PC-9 (cell line): ENCODE data around the gene MINDY1. TPM values are rescaled to one million over a fixed set of nuclear protein-coding genes. Genes with fewer than 3 reads are reported as not detected.

Experiments used
- BruUV-seq: library from RNA; stranded (reverse); fragments of 400-500 nt; replicated peaks from 2 replicates; lab custom pipeline; 2021; lab: Mats Ljungman, UMichigan
- CTCF ChIA-PET: fragments of 300-600 bp; sonication (Branson Sonifier 250); formaldehyde crosslinking; loops from one replicate; lab custom pipeline; 2022; ENCODE audit warnings: antibody characterized with exemption; lab: Charles Lee
- POLR2A ChIA-PET: fragments of 300-600 bp; sonication (Branson Sonifier 250); formaldehyde crosslinking; loops from one replicate; lab custom pipeline; 2022; ENCODE audit warnings: antibody characterized with exemption; ENCODE audit not compliant: unreplicated experiment; lab: Charles Lee
- DNase-seq, 2 experiments: peaks; one replicate each; pipeline versions ENCODE4 v3.0.0 to v3.0.0-alpha.2; 2015 to 2022; ENCODE audit warnings: mixed read lengths in 1 of 2
- H2AFZ ChIP-seq: fragments of 200-600 bp; sonication (generic); 2 replicates; pipeline ENCODE4 v1.8.1; 2017; ENCODE audit warnings: antibody characterized with exemption
- H3F3A ChIP-seq: fragments of 200-600 bp; sonication (generic); 2 replicates; pipeline ENCODE4 v1.8.1; 2017; ENCODE audit warnings: antibody characterized with exemption, mild to moderate bottlenecking, low read depth; ENCODE audit not compliant: insufficient read depth
- H3K27ac ChIP-seq: fragments of 200-600 bp; sonication (generic); 2 replicates; pipeline ENCODE4 v1.6.1; 2016; ENCODE audit warnings: mixed run types
- H3K27me3 ChIP-seq: fragments of 200-600 bp; sonication (generic); 2 replicates; pipeline ENCODE4 v1.6.1; 2016; ENCODE audit warnings: low read depth, mixed run types; ENCODE audit not compliant: insufficient read depth
- H3K36me3 ChIP-seq: fragments of 200-600 bp; sonication (generic); 2 replicates; pipeline ENCODE4 v1.6.1; 2016; ENCODE audit warnings: low read depth, mixed run types
- H3K4me1 ChIP-seq: fragments of 200-600 bp; sonication (generic); replicated peaks from 2 replicates; pipeline ENCODE4 v1.6.1; 2016; ENCODE audit warnings: mixed run types; ENCODE audit not compliant: insufficient read depth
- H3K4me2 ChIP-seq: fragments of 200-600 bp; sonication (generic); 2 replicates; pipeline ENCODE4 v1.6.1; 2017; ENCODE audit warnings: mixed run types
- H3K4me3 ChIP-seq: fragments of 200-600 bp; sonication (generic); 2 replicates; pipeline ENCODE4 v1.6.1; 2016; ENCODE audit warnings: mixed run types
- H3K79me2 ChIP-seq: fragments of 200-600 bp; sonication (generic); 2 replicates; pipeline ENCODE4 v1.6.1; 2017; ENCODE audit warnings: low read depth, mixed run types
- H3K9me2 ChIP-seq: fragments of 200-600 bp; sonication (generic); 2 replicates; pipeline ENCODE4 v1.8.1; 2017; ENCODE audit warnings: mild to moderate bottlenecking; ENCODE audit not compliant: insufficient read depth
- H3K9me3 ChIP-seq: fragments of 200-600 bp; sonication (generic); 2 replicates; pipeline ENCODE4 v1.8.1; 2016; ENCODE audit warnings: low read depth; ENCODE audit not compliant: insufficient read depth
- H4K20me1 ChIP-seq: fragments of 200-600 bp; sonication (generic); 2 replicates; pipeline ENCODE4 v1.8.1; 2017; ENCODE audit not compliant: insufficient read depth
- CTCF ChIP-seq: fragments of 200-600 bp; sonication (generic); conservative IDR thresholded peaks from 2 replicates; pipeline ENCODE4 v1.6.1; 2017; ENCODE audit warnings: mixed run types, antibody characterized with exemption, mild to moderate bottlenecking, moderate library complexity
- EZH2 ChIP-seq: fragments of 200-600 bp; sonication (generic); IDR thresholded peaks from 2 replicates; pipeline ENCODE4 v1.8.0; 2017; ENCODE audit warnings: antibody characterized with exemption, low read depth
- intact Hi-C: fragments of 100-400 bp; cut with micrococcal nuclease; formaldehyde crosslinking; loops from one replicate; pipeline ENCODE4 v1.10.0; 2022; ENCODE audit not compliant: unreplicated experiment
- total RNA-seq: library from RNA; stranded (reverse); gene quantifications from 2 replicates; pipeline ENCODE4 v1.2.3, GENCODE V29; 2021

MINDY1 gene
- total RNA-seq, 1 experiment from 2014 or later, result 17.6 TPM

- Histone ChIP-seq H3K27me3 (no peaks in the 10 kb centered on the region), H3F3A (peaks cover 21% of the 10 kb centered on the region), H3K9me2 (no peaks in the 10 kb centered on the region), H3K27ac (no peak overlapping the region), H3K79me2 (peaks cover 42% of the 10 kb centered on the region), H2AFZ (no peak overlapping the region), H3K36me3 (peaks cover 28% of the 10 kb centered on the region), H3K4me2 (no peak overlapping the region), H3K4me3 (no peak overlapping the region), H3K4me1 (peaks cover 23% of the 10 kb centered on the region), H3K9me3 (no peaks in the 10 kb centered on the region), H4K20me1 (0 out of 2 replicates have a peak, but pooled peaks cover 8% of the 10 kb centered on the region)
- ChIA-PET POLR2A (interaction anchor here (0.6 kb wide), 1 partner anchor 11 kb away, joined by 16 read pairs; no protein-coding TSS in a partner anchor), CTCF (interaction anchor here (0.5 kb wide), 2 partner anchors 144 to 723 kb away, joined by 3 to 8 read pairs; no protein-coding TSS in a partner anchor)
- TF ChIP-seq EZH2, result no peak
- TF ChIP-seq CTCF, result no peak
- DNase-seq, result no peak
- intact Hi-C loops, result no loop called here
- BruUV-seq, result no TSS peak
Observed at GRCh38 chr1:150968491-150968890, 38.2 kb downstream of the MINDY1 start.

DNA sequence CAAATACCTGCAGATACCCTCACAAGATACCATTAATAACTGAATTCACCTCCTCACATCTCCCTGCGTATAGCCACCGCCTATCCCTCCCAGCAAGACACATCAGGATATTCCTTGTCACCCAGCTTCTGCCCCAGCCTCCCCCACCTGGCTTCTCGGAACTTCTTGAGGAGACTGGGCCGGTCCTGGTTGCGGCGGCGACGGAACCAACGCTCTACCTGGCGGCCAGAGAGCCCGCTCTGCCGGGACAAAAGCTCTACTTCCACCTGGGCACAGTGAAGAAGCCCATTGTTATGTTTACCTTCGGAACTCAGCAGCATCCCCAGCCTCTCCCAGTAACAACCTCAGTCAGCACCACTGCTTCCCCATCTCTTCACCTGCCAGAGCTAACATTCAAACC lies 38.8 kb downstream of the MINDY1 start:
- ChIA-PET CTCF (interaction anchor here (0.5 kb wide), 1 partner anchor 144 kb away, joined by 3 read pairs; no protein-coding TSS in a partner anchor), POLR2A (interaction anchor here (0.6 kb wide), 1 partner anchor 10 kb away, joined by 16 read pairs; no protein-coding TSS in a partner anchor)
- Histone ChIP-seq H3K27ac (no peak overlapping the region), H3K4me1 (peaks cover 18% of the 10 kb centered on the region), H2AFZ (no peak overlapping the region), H3K4me2 (no peak overlapping the region), H3K9me2 (no peaks in the 10 kb centered on the region), H3F3A (peaks cover 22% of the 10 kb centered on the region), H4K20me1 (0 out of 2 replicates have a peak, but pooled peaks cover 5% of the 10 kb centered on the region), H3K4me3 (no peak overlapping the region), H3K9me3 (no peaks in the 10 kb centered on the region), H3K36me3 (peaks cover 28% of the 10 kb centered on the region), H3K27me3 (no peaks in the 10 kb centered on the region), H3K79me2 (peaks cover 36% of the 10 kb centered on the region)
- DNase-seq, result no peak
- intact Hi-C loops, result no loop called here
- BruUV-seq, result no TSS peak
- TF ChIP-seq EZH2, result no peak
- TF ChIP-seq CTCF, result no peak

GRCh38 chr1:150966011-150966410 lies 40.7 kb downstream of the MINDY1 start:
- BruUV-seq, result no TSS peak

More at GRCh38 chr1:150966011-150966410, 40.7 kb downstream of the MINDY1 start:
- TF ChIP-seq CTCF, result no peak
- TF ChIP-seq EZH2, result no peak
- no peak overlapping the region for H2AFZ ChIP-seq
- CTCF ChIA-PET, result interaction anchor here (0.7 kb wide), 1 partner anchor 573 kb away, joined by 3 read pairs; no protein-coding TSS in a partner anchor
- intact Hi-C loops, result no loop called here
- H3F3A ChIP-seq, result peaks cover 28% of the 10 kb centered on the region
- H3K27me3 ChIP-seq, result no peaks in the 10 kb centered on the region
- POLR2A ChIA-PET, result no interaction called here
- H3K9me2 ChIP-seq, result no peaks in the 10 kb centered on the region
- H3K36me3 ChIP-seq, result peaks cover 30% of the 10 kb centered on the region
- no peak overlapping the region for H3K4me3 ChIP-seq
- no peak overlapping the region for H3K27ac ChIP-seq
- peaks cover 17% of the 10 kb centered on the region for H3K79me2 ChIP-seq
- no peaks in the 10 kb centered on the region for H3K4me1 ChIP-seq
- H4K20me1 ChIP-seq, result no peaks in the 10 kb centered on the region
- no peak for DNase-seq
- H3K4me2 ChIP-seq, result no peak overlapping the region
- H3K9me3 ChIP-seq, result no peaks in the 10 kb centered on the region
